Liver (tissue), 9 donors: ENCODE measurements around the gene MAB21L2. TPM values are rescaled to one million over a fixed set of nuclear protein-coding genes. Genes with fewer than 3 reads are reported as not detected.

Source experiments
- DNase-seq: peaks from one replicate; pipeline ENCODE4 v3.0.0-alpha.2; 2017; ENCODE audit warnings: low spot score
- H3K27ac ChIP-seq, 2 donors: one replicate each; pipeline ENCODE4 v1.7.0; 2013; ENCODE audit warnings: inconsistent platforms in 2 of 2, low read length in 2 of 2, control low read depth in 1 of 2, low read depth in 1 of 2, mild to moderate bottlenecking in 1 of 2
- H3K27me3 ChIP-seq, 4 donors: one replicate each; pipeline versions ENCODE4 v1.6.1 to v1.7.0; 2013; ENCODE audit warnings: low read length in 3 of 4, inconsistent platforms in 1 of 4, mild to moderate bottlenecking in 1 of 4, moderate library complexity in 1 of 4; ENCODE audit not compliant: control insufficient read depth in 4 of 4, insufficient read depth in 4 of 4
- H3K36me3 ChIP-seq, 4 donors: one replicate each; pipeline versions ENCODE4 v1.6.1 to v1.7.0; 2013; ENCODE audit warnings: low read length in 3 of 4, mild to moderate bottlenecking in 3 of 4, low read depth in 1 of 4, moderate library complexity in 1 of 4; ENCODE audit not compliant: control insufficient read depth in 4 of 4, insufficient read depth in 3 of 4
- H3K4me1 ChIP-seq, 4 donors: one replicate each; pipeline versions ENCODE4 v1.6.1 to v1.7.0; 2013; ENCODE audit warnings: low read length in 3 of 4, mild to moderate bottlenecking in 3 of 4, moderate library complexity in 1 of 4; ENCODE audit not compliant: control insufficient read depth in 4 of 4, insufficient read depth in 4 of 4
- H3K4me3 ChIP-seq, 3 donors: one replicate each; pipeline versions ENCODE4 v1.6.1 to v1.7.0; 2013; ENCODE audit warnings: low read length in 3 of 3, control low read depth in 1 of 3, low read depth in 1 of 3, mild to moderate bottlenecking in 1 of 3
- H3K9ac ChIP-seq, 2 donors: one replicate each; pipeline ENCODE4 v1.7.0; 2013; ENCODE audit warnings: low read length in 2 of 2, mild to moderate bottlenecking in 2 of 2, moderate library complexity in 2 of 2, control low read depth in 1 of 2, low read depth in 1 of 2
- H3K9me3 ChIP-seq, 4 donors: one replicate each; pipeline versions ENCODE4 v1.6.1 to v1.7.0; 2013; ENCODE audit warnings: low read length in 3 of 4; ENCODE audit not compliant: control insufficient read depth in 4 of 4
- ATF3 ChIP-seq: IDR thresholded peaks from 2 replicates; pipeline ENCODE4 v1.6.1; 2016; ENCODE audit warnings: antibody characterized with exemption
- CTCF ChIP-seq: fragments of 150-350 bp; IDR thresholded peaks from 2 replicates; pipeline ENCODE4 v1.5.1; 2017; ENCODE audit warnings: improper control_type of control experiment, low read depth, low read length; ENCODE audit not compliant: missing input control
- EGR1 ChIP-seq, 2 donors: IDR thresholded peaks; 2 replicates each; pipeline ENCODE4 v1.6.1; 2016 to 2018; ENCODE audit warnings: antibody characterized with exemption in 2 of 2, low read depth in 2 of 2
- FOXA1 ChIP-seq: IDR thresholded peaks from 2 replicates; pipeline ENCODE4 v1.6.1; 2016; ENCODE audit warnings: antibody characterized with exemption
- FOXA2 ChIP-seq: IDR thresholded peaks from 2 replicates; pipeline ENCODE4 v1.6.1; 2016; ENCODE audit warnings: antibody characterized with exemption
- GABPA ChIP-seq, 2 donors: IDR thresholded peaks in 1 of 2; conservative IDR thresholded peaks in 1 of 2; 2 replicates each; pipeline ENCODE4 v1.6.1; 2016; ENCODE audit warnings: antibody characterized with exemption in 2 of 2, mild to moderate bottlenecking in 1 of 2, moderate library complexity in 1 of 2
- HNF4A ChIP-seq, 2 donors: conservative IDR thresholded peaks; 2 replicates each; pipeline ENCODE4 v1.6.1; 2016; ENCODE audit warnings: antibody characterized with exemption in 2 of 2, mild to moderate bottlenecking in 2 of 2
- HNF4G ChIP-seq: IDR thresholded peaks from 2 replicates; pipeline ENCODE4 v1.6.1; 2016; ENCODE audit warnings: antibody characterized with exemption
- JUND ChIP-seq, 2 donors: IDR thresholded peaks; 2 replicates each; pipeline ENCODE4 v1.6.1; 2016; ENCODE audit warnings: antibody characterized with exemption in 2 of 2
- NR2F2 ChIP-seq: IDR thresholded peaks from 2 replicates; pipeline ENCODE4 v1.6.1; 2016; ENCODE audit warnings: antibody characterized with exemption
- RAD21 ChIP-seq, 2 donors: IDR thresholded peaks; 2 replicates each; pipeline ENCODE4 v1.6.1; 2016; ENCODE audit warnings: antibody characterized with exemption in 2 of 2, mild to moderate bottlenecking in 2 of 2
- RXRA ChIP-seq, 2 donors: IDR thresholded peaks; 2 replicates each; pipeline ENCODE4 v1.6.1; 2017 to 2018; ENCODE audit warnings: antibody characterized with exemption in 2 of 2, mild to moderate bottlenecking in 1 of 2
- SP1 ChIP-seq: IDR thresholded peaks from 2 replicates; pipeline ENCODE4 v1.6.1; 2018; ENCODE audit warnings: antibody characterized with exemption, mild to moderate bottlenecking
- TAF1 ChIP-seq: conservative IDR thresholded peaks from 2 replicates; pipeline ENCODE4 v1.6.1; 2016; ENCODE audit warnings: antibody characterized with exemption, mild to moderate bottlenecking
- YY1 ChIP-seq: IDR thresholded peaks from 2 replicates; pipeline ENCODE4 v1.6.1; 2016; ENCODE audit warnings: antibody characterized with exemption, mild to moderate bottlenecking
- WGBS: extraction: QIAGEN DNeasy Blood & Tissue Kit; methylation state at CpG from one replicate; pipeline ENCODE4 v1.1.7; 2013; 5-methylcytosine and 5-hydroxymethylcytosine counted together
- polyA plus RNA-seq, 2 donors: library from polyadenylated mRNA; stranded (reverse) in 1 of 2; unstranded in 1 of 2; fragments of 200-250 nt in 1 of 2; fragments of >200 nt in 1 of 2; fragmentation: Nextera tagmentation in 1 of 2; extraction: Ambion mirVana in 1 of 2; gene quantifications; one replicate each; pipeline versions ENCODE4 v1.2.1 to v1.2.3, GENCODE V29; 2013 to 2015
- total RNA-seq, 2 donors: library from RNA; depleted of rRNA; stranded (reverse); fragments of >200 nt; gene quantifications; one replicate each; pipeline ENCODE4 v1.2.3, GENCODE V29; 2014
- TF ChIP-seq, protein P1 (sequence below): IDR thresholded peaks from 2 replicates; pipeline ENCODE4 v1.6.1; 2016; ENCODE audit warnings: antibody characterized with exemption
- TF ChIP-seq, protein P2 (sequence below): IDR thresholded peaks from 2 replicates; pipeline ENCODE4 v1.6.1; 2016; ENCODE audit warnings: antibody characterized with exemption
- TF ChIP-seq, protein P3 (sequence below): IDR thresholded peaks from 2 replicates; pipeline ENCODE4 v1.6.1; 2016; ENCODE audit warnings: antibody characterized with exemption, mild to moderate bottlenecking
- donor health status: healthy.
- donor health status: healthy.
- donor health status: healthy.
- donor health status: healthy.
- donor health status: healthy.

The MAB21L2 gene
- total and polyA plus RNA-seq, 4 donors = 0.30 to 1.5 (median 0.66) TPM

DNA sequence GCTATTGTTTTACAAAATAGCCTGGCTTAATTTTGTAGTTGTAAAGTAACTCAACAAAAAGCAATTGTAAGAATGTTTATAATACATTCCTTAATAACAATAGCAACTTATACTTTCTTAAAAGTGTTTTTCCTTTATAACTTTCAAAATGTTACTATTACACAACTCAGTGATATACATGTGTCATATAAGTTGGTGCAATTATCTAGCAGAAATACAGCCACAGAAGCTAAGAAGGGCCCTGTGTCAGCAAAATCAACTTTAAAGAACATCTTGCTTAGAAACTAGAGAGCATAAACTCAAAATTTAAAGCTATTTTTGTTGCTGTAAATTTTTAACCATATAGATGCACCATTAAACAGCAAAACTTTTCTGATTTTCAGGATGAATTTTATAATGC is 41.4 kb upstream of the MAB21L2 start:
- Histone ChIP-seq H3K9ac (no peak overlapping the region), H3K27me3 (no peaks in the 10 kb centered on the region), H3K9me3 (no peaks in the 10 kb centered on the region), H3K4me1 (peaks cover 0 to 1% (median 0%) of the 10 kb centered on the region in 4 donors), H3K27ac (no peak overlapping the region), H3K36me3 (peaks cover 0 to 1% (median 0%) of the 10 kb centered on the region in 4 donors), H3K4me3 (no peak overlapping the region)
- no peak for DNase-seq
- TF ChIP-seq RXRA (IDR thresholded peaks at IDR 0.05) = no peak
- TF ChIP-seq EGR1 (IDR thresholded peaks at IDR 0.05; ENCODE audit: low read depth in 2 of 2) = no peak
- TF ChIP-seq, protein P1, sequence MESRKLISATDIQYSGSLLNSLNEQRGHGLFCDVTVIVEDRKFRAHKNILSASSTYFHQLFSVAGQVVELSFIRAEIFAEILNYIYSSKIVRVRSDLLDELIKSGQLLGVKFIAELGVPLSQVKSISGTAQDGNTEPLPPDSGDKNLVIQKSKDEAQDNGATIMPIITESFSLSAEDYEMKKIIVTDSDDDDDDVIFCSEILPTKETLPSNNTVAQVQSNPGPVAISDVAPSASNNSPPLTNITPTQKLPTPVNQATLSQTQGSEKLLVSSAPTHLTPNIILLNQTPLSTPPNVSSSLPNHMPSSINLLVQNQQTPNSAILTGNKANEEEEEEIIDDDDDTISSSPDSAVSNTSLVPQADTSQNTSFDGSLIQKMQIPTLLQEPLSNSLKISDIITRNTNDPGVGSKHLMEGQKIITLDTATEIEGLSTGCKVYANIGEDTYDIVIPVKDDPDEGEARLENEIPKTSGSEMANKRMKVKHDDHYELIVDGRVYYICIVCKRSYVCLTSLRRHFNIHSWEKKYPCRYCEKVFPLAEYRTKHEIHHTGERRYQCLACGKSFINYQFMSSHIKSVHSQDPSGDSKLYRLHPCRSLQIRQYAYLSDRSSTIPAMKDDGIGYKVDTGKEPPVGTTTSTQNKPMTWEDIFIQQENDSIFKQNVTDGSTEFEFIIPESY = no peak
- no peak for TF ChIP-seq RAD21 (IDR thresholded peaks at IDR 0.05)
- no peak for TF ChIP-seq FOXA1
- TF ChIP-seq SP1 = no peak
- no peak for TF ChIP-seq TAF1
- TF ChIP-seq ATF3 = no peak
- TF ChIP-seq YY1 = no peak
- TF ChIP-seq CTCF = no peak
- TF ChIP-seq HNF4A (conservative IDR thresholded peaks at IDR 0.05) = no peak
- no peak for TF ChIP-seq HNF4G
- no peak for TF ChIP-seq JUND (IDR thresholded peaks at IDR 0.05)

- no peak overlapping the region for H3K4me3 ChIP-seq
- H3K36me3 ChIP-seq = peaks cover 0 to 1% (median 0%) of the 10 kb centered on the region in 4 donors
- no peak for DNase-seq
These were observed 41.0 kb upstream of the MAB21L2 start for GRCh38 chr4:150540959-150541360.

More at GRCh38 chr4:150540959-150541360, 41.0 kb upstream of the MAB21L2 start:
- Histone ChIP-seq H3K4me1 (peaks cover 0 to 1% (median 0%) of the 10 kb centered on the region in 4 donors), H3K9ac (no peak overlapping the region), H3K27ac (no peak overlapping the region), H3K27me3 (no peaks in the 10 kb centered on the region), H3K9me3 (no peaks in the 10 kb centered on the region)
- TF ChIP-seq YY1 = no peak
- no peak for TF ChIP-seq GABPA (IDR thresholded peaks at IDR 0.05 in 1 of 2, conservative IDR thresholded peaks at IDR 0.05 in 1 of 2)
- no peak for TF ChIP-seq FOXA1
- no peak for TF ChIP-seq FOXA2
- no peak for TF ChIP-seq ATF3
- TF ChIP-seq EGR1 (IDR thresholded peaks at IDR 0.05; ENCODE audit: low read depth in 2 of 2) = no peak
- TF ChIP-seq JUND (IDR thresholded peaks at IDR 0.05) = no peak
- TF ChIP-seq CTCF = no peak
- TF ChIP-seq SP1 = no peak
- no peak for TF ChIP-seq HNF4A (conservative IDR thresholded peaks at IDR 0.05)
- TF ChIP-seq, protein P2, sequence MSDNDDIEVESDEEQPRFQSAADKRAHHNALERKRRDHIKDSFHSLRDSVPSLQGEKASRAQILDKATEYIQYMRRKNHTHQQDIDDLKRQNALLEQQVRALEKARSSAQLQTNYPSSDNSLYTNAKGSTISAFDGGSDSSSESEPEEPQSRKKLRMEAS = no peak
- TF ChIP-seq, protein P1 = no peak
- TF ChIP-seq, protein P3, sequence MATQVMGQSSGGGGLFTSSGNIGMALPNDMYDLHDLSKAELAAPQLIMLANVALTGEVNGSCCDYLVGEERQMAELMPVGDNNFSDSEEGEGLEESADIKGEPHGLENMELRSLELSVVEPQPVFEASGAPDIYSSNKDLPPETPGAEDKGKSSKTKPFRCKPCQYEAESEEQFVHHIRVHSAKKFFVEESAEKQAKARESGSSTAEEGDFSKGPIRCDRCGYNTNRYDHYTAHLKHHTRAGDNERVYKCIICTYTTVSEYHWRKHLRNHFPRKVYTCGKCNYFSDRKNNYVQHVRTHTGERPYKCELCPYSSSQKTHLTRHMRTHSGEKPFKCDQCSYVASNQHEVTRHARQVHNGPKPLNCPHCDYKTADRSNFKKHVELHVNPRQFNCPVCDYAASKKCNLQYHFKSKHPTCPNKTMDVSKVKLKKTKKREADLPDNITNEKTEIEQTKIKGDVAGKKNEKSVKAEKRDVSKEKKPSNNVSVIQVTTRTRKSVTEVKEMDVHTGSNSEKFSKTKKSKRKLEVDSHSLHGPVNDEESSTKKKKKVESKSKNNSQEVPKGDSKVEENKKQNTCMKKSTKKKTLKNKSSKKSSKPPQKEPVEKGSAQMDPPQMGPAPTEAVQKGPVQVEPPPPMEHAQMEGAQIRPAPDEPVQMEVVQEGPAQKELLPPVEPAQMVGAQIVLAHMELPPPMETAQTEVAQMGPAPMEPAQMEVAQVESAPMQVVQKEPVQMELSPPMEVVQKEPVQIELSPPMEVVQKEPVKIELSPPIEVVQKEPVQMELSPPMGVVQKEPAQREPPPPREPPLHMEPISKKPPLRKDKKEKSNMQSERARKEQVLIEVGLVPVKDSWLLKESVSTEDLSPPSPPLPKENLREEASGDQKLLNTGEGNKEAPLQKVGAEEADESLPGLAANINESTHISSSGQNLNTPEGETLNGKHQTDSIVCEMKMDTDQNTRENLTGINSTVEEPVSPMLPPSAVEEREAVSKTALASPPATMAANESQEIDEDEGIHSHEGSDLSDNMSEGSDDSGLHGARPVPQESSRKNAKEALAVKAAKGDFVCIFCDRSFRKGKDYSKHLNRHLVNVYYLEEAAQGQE = no peak
- no peak for TF ChIP-seq HNF4G
- no peak for TF ChIP-seq NR2F2
- no peak for TF ChIP-seq TAF1
- TF ChIP-seq RAD21 (IDR thresholded peaks at IDR 0.05) = no peak
- no peak for TF ChIP-seq RXRA (IDR thresholded peaks at IDR 0.05)
- WGBS = 91% methylated on average over 3 of the region's 3 CpGs
